Liver (tissue), 9 donors: ENCODE data around the gene CRABP2. TPM values are rescaled to one million over a fixed set of nuclear protein-coding genes. Genes with fewer than 3 reads are reported as not detected.

ENCODE experiments used
- DNase-seq: peaks from one replicate; pipeline ENCODE4 v3.0.0-alpha.2; 2017; ENCODE audit warnings: low spot score
- H3K27ac ChIP-seq, 2 donors: one replicate each; pipeline ENCODE4 v1.7.0; 2013; ENCODE audit warnings: inconsistent platforms in 2 of 2, low read length in 2 of 2, control low read depth in 1 of 2, low read depth in 1 of 2, mild to moderate bottlenecking in 1 of 2
- H3K27me3 ChIP-seq, 4 donors: one replicate each; pipeline versions ENCODE4 v1.6.1 to v1.7.0; 2013; ENCODE audit warnings: low read length in 3 of 4, inconsistent platforms in 1 of 4, mild to moderate bottlenecking in 1 of 4, moderate library complexity in 1 of 4; ENCODE audit not compliant: control insufficient read depth in 4 of 4, insufficient read depth in 4 of 4
- H3K36me3 ChIP-seq, 4 donors: one replicate each; pipeline versions ENCODE4 v1.6.1 to v1.7.0; 2013; ENCODE audit warnings: low read length in 3 of 4, mild to moderate bottlenecking in 3 of 4, low read depth in 1 of 4, moderate library complexity in 1 of 4; ENCODE audit not compliant: control insufficient read depth in 4 of 4, insufficient read depth in 3 of 4
- H3K4me1 ChIP-seq, 4 donors: one replicate each; pipeline versions ENCODE4 v1.6.1 to v1.7.0; 2013; ENCODE audit warnings: low read length in 3 of 4, mild to moderate bottlenecking in 3 of 4, moderate library complexity in 1 of 4; ENCODE audit not compliant: control insufficient read depth in 4 of 4, insufficient read depth in 4 of 4
- H3K4me3 ChIP-seq, 3 donors: one replicate each; pipeline versions ENCODE4 v1.6.1 to v1.7.0; 2013; ENCODE audit warnings: low read length in 3 of 3, control low read depth in 1 of 3, low read depth in 1 of 3, mild to moderate bottlenecking in 1 of 3
- H3K9ac ChIP-seq, 2 donors: one replicate each; pipeline ENCODE4 v1.7.0; 2013; ENCODE audit warnings: low read length in 2 of 2, mild to moderate bottlenecking in 2 of 2, moderate library complexity in 2 of 2, control low read depth in 1 of 2, low read depth in 1 of 2
- H3K9me3 ChIP-seq, 4 donors: one replicate each; pipeline versions ENCODE4 v1.6.1 to v1.7.0; 2013; ENCODE audit warnings: low read length in 3 of 4; ENCODE audit not compliant: control insufficient read depth in 4 of 4
- ATF3 ChIP-seq: IDR thresholded peaks from 2 replicates; pipeline ENCODE4 v1.6.1; 2016; ENCODE audit warnings: antibody characterized with exemption
- EGR1 ChIP-seq, 2 donors: IDR thresholded peaks; 2 replicates each; pipeline ENCODE4 v1.6.1; 2016 to 2018; ENCODE audit warnings: antibody characterized with exemption in 2 of 2, low read depth in 2 of 2
- FOXA1 ChIP-seq: IDR thresholded peaks from 2 replicates; pipeline ENCODE4 v1.6.1; 2016; ENCODE audit warnings: antibody characterized with exemption
- FOXA2 ChIP-seq: IDR thresholded peaks from 2 replicates; pipeline ENCODE4 v1.6.1; 2016; ENCODE audit warnings: antibody characterized with exemption
- GABPA ChIP-seq, 2 donors: IDR thresholded peaks in 1 of 2; conservative IDR thresholded peaks in 1 of 2; 2 replicates each; pipeline ENCODE4 v1.6.1; 2016; ENCODE audit warnings: antibody characterized with exemption in 2 of 2, mild to moderate bottlenecking in 1 of 2, moderate library complexity in 1 of 2
- HNF4A ChIP-seq, 2 donors: conservative IDR thresholded peaks; 2 replicates each; pipeline ENCODE4 v1.6.1; 2016; ENCODE audit warnings: antibody characterized with exemption in 2 of 2, mild to moderate bottlenecking in 2 of 2
- HNF4G ChIP-seq: IDR thresholded peaks from 2 replicates; pipeline ENCODE4 v1.6.1; 2016; ENCODE audit warnings: antibody characterized with exemption
- JUND ChIP-seq, 2 donors: IDR thresholded peaks; 2 replicates each; pipeline ENCODE4 v1.6.1; 2016; ENCODE audit warnings: antibody characterized with exemption in 2 of 2
- MAX ChIP-seq: IDR thresholded peaks from 2 replicates; pipeline ENCODE4 v1.6.1; 2016; ENCODE audit warnings: antibody characterized with exemption
- NR2F2 ChIP-seq: IDR thresholded peaks from 2 replicates; pipeline ENCODE4 v1.6.1; 2016; ENCODE audit warnings: antibody characterized with exemption
- RAD21 ChIP-seq, 2 donors: IDR thresholded peaks; 2 replicates each; pipeline ENCODE4 v1.6.1; 2016; ENCODE audit warnings: antibody characterized with exemption in 2 of 2, mild to moderate bottlenecking in 2 of 2
- TAF1 ChIP-seq: conservative IDR thresholded peaks from 2 replicates; pipeline ENCODE4 v1.6.1; 2016; ENCODE audit warnings: antibody characterized with exemption, mild to moderate bottlenecking
- YY1 ChIP-seq: IDR thresholded peaks from 2 replicates; pipeline ENCODE4 v1.6.1; 2016; ENCODE audit warnings: antibody characterized with exemption, mild to moderate bottlenecking
- ZBTB33 ChIP-seq: IDR thresholded peaks from 2 replicates; pipeline ENCODE4 v1.6.1; 2016; ENCODE audit warnings: antibody characterized with exemption
- WGBS: extraction: QIAGEN DNeasy Blood & Tissue Kit; methylation state at CpG from one replicate; pipeline ENCODE4 v1.1.7; 2013; 5-methylcytosine and 5-hydroxymethylcytosine counted together
- polyA plus RNA-seq, 2 donors: library from polyadenylated mRNA; stranded (reverse) in 1 of 2; unstranded in 1 of 2; fragments of 200-250 nt in 1 of 2; fragments of >200 nt in 1 of 2; fragmentation: Nextera tagmentation in 1 of 2; extraction: Ambion mirVana in 1 of 2; gene quantifications; one replicate each; pipeline versions ENCODE4 v1.2.1 to v1.2.3, GENCODE V29; 2013 to 2015
- total RNA-seq, 2 donors: library from RNA; depleted of rRNA; stranded (reverse); fragments of >200 nt; gene quantifications; one replicate each; pipeline ENCODE4 v1.2.3, GENCODE V29; 2014
- TF ChIP-seq, protein P1 (sequence below): IDR thresholded peaks from 2 replicates; pipeline ENCODE4 v1.6.1; 2016; ENCODE audit warnings: antibody characterized with exemption, mild to moderate bottlenecking
- TF ChIP-seq, protein P2 (sequence below): fragments of 150-350 bp; IDR thresholded peaks from 2 replicates; pipeline ENCODE4 v1.5.1; 2017; ENCODE audit warnings: improper control_type of control experiment, low read depth, low read length; ENCODE audit not compliant: missing input control
- donor health status: healthy.
- donor health status: healthy.
- donor health status: healthy.
- donor health status: healthy.
- donor health status: healthy.

The CRABP2 gene
- total and polyA plus RNA-seq, 4 donors: 0.14 to 0.22 TPM; not detected in 2

- Histone ChIP-seq H3K9me3 (no peaks in the 10 kb centered on the region), H3K4me1 (peaks cover 3 to 34% (median 26%) of the 10 kb centered on the region in 4 donors), H3K27me3 (no peaks in the 10 kb centered on the region), H3K9ac (no peak overlapping the region), H3K27ac (peak overlapping the region; percentile 78 to 83), H3K36me3 (peaks cover 5 to 32% (median 22%) of the 10 kb centered on the region in 4 donors), H3K4me3 (no peak overlapping the region)
- WGBS: 84% methylated on average over 3 of the region's 3 CpGs
- no peak for DNase-seq
- TF ChIP-seq MAX (no peak), EGR1 (IDR thresholded peaks at IDR 0.05; ENCODE audit: low read depth in 2 of 2) (no peak), RAD21 (IDR thresholded peaks at IDR 0.05) (no peak), HNF4A (conservative IDR thresholded peaks at IDR 0.05) (no peak), ZBTB33 (no peak), FOXA1 (no peak), NR2F2 (no peak), ATF3 (no peak), TAF1 (no peak), HNF4G (no peak), YY1 (no peak), JUND (IDR thresholded peaks at IDR 0.05) (no peak), FOXA2 (no peak)
- TF ChIP-seq, protein P1, sequence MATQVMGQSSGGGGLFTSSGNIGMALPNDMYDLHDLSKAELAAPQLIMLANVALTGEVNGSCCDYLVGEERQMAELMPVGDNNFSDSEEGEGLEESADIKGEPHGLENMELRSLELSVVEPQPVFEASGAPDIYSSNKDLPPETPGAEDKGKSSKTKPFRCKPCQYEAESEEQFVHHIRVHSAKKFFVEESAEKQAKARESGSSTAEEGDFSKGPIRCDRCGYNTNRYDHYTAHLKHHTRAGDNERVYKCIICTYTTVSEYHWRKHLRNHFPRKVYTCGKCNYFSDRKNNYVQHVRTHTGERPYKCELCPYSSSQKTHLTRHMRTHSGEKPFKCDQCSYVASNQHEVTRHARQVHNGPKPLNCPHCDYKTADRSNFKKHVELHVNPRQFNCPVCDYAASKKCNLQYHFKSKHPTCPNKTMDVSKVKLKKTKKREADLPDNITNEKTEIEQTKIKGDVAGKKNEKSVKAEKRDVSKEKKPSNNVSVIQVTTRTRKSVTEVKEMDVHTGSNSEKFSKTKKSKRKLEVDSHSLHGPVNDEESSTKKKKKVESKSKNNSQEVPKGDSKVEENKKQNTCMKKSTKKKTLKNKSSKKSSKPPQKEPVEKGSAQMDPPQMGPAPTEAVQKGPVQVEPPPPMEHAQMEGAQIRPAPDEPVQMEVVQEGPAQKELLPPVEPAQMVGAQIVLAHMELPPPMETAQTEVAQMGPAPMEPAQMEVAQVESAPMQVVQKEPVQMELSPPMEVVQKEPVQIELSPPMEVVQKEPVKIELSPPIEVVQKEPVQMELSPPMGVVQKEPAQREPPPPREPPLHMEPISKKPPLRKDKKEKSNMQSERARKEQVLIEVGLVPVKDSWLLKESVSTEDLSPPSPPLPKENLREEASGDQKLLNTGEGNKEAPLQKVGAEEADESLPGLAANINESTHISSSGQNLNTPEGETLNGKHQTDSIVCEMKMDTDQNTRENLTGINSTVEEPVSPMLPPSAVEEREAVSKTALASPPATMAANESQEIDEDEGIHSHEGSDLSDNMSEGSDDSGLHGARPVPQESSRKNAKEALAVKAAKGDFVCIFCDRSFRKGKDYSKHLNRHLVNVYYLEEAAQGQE: no peak
- TF ChIP-seq, protein P2, sequence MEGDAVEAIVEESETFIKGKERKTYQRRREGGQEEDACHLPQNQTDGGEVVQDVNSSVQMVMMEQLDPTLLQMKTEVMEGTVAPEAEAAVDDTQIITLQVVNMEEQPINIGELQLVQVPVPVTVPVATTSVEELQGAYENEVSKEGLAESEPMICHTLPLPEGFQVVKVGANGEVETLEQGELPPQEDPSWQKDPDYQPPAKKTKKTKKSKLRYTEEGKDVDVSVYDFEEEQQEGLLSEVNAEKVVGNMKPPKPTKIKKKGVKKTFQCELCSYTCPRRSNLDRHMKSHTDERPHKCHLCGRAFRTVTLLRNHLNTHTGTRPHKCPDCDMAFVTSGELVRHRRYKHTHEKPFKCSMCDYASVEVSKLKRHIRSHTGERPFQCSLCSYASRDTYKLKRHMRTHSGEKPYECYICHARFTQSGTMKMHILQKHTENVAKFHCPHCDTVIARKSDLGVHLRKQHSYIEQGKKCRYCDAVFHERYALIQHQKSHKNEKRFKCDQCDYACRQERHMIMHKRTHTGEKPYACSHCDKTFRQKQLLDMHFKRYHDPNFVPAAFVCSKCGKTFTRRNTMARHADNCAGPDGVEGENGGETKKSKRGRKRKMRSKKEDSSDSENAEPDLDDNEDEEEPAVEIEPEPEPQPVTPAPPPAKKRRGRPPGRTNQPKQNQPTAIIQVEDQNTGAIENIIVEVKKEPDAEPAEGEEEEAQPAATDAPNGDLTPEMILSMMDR: no peak
Measured at GRCh38 chr1:156742017-156742416, 36.6 kb upstream of the CRABP2 start.

GRCh38 chr1:156741481-156741983, 36.1 kb upstream of the CRABP2 start:
- Histone ChIP-seq H3K9ac (no peak overlapping the region), H3K4me3 (peak overlapping the region; percentile 20 to 37 (median 30)), H3K4me1 (peaks cover 3 to 34% (median 26%) of the 10 kb centered on the region in 4 donors), H3K27me3 (no peaks in the 10 kb centered on the region), H3K36me3 (peaks cover 9 to 36% (median 26%) of the 10 kb centered on the region in 4 donors), H3K9me3 (no peaks in the 10 kb centered on the region), H3K27ac (peak overlapping the region; percentile 78 to 83)
- no peak for DNase-seq
- TF ChIP-seq GABPA (IDR thresholded peaks at IDR 0.05 in 1 of 2, conservative IDR thresholded peaks at IDR 0.05 in 1 of 2) (no peak), YY1 (peak; percentile 27), NR2F2 (no peak)
- WGBS: 53% methylated on average over 8 of the region's 8 CpGs
